Measurements from ENCODE around the gene EID1. TPM values are rescaled to one million over a fixed set of nuclear protein-coding genes. Genes with fewer than 3 reads are reported as not detected.
A peak's percentile ranks its signal among the peaks of the same experiment; 100 is the strongest.

The EID1 gene
- total and polyA plus RNA-seq, 9 of the 15 experiments (the other 6 are each of a cell fraction or from before 2014, with no cell fraction given): 46.5 to 211 (median 143) TPM

DNA sequence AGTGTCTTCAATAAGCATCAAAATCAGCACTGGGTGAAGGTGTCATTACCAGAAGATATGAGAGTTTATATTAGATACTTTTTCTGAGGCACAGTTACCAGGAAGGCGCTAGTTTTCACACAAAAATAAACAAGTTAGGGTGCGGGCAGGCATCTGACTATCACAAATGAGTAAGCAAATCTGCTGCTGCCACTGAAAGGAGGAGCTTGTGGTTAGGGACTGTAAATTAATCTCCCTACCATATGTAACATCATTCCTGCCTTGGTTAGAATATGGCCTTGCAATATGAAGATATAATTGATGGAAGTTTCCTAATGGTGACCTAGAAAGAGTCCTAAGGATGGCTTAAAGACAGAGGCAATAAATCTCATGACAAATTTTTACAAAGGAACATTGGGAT, 19.5 kb upstream of the EID1 start (continued):
- TF ChIP-seq, protein P1, sequence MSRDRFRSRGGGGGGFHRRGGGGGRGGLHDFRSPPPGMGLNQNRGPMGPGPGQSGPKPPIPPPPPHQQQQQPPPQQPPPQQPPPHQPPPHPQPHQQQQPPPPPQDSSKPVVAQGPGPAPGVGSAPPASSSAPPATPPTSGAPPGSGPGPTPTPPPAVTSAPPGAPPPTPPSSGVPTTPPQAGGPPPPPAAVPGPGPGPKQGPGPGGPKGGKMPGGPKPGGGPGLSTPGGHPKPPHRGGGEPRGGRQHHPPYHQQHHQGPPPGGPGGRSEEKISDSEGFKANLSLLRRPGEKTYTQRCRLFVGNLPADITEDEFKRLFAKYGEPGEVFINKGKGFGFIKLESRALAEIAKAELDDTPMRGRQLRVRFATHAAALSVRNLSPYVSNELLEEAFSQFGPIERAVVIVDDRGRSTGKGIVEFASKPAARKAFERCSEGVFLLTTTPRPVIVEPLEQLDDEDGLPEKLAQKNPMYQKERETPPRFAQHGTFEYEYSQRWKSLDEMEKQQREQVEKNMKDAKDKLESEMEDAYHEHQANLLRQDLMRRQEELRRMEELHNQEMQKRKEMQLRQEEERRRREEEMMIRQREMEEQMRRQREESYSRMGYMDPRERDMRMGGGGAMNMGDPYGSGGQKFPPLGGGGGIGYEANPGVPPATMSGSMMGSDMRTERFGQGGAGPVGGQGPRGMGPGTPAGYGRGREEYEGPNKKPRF (IDR thresholded peaks at IDR 0.05; ENCODE audit: low read depth, low read length): no peak
- TF ChIP-seq, protein P2, sequence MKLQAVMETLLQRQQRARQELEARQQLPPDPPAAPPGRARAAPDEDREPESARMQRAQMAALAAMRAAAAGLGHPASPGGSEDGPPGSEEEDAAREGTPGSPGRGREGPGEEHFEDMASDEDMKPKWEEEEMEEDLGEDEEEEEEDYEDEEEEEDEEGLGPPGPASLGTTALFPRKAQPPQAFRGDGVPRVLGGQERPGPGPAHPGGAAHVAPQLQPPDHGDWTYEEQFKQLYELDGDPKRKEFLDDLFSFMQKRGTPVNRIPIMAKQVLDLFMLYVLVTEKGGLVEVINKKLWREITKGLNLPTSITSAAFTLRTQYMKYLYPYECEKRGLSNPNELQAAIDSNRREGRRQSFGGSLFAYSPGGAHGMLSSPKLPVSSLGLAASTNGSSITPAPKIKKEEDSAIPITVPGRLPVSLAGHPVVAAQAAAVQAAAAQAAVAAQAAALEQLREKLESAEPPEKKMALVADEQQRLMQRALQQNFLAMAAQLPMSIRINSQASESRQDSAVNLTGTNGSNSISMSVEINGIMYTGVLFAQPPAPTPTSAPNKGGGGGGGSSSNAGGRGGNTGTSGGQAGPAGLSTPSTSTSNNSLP (IDR thresholded peaks at IDR 0.05; ENCODE audit: borderline replicate concordance, low read depth, low read length): peak; percentile 86
- TF ChIP-seq FOSL1 (tag; conservative IDR thresholded peaks at IDR 0.05): peak; percentile 45; the same call in 1 of the 2 replicates
- no peak for TF ChIP-seq ZNF3 (CRISPR knock-in tag; IDR thresholded peaks at IDR 0.05)
- peak; percentile 91 for TF ChIP-seq MEIS2 (IDR thresholded peaks at IDR 0.05; ENCODE audit: partially characterized antibody)
- no peak for TF ChIP-seq ZNF444 (CRISPR knock-in tag; IDR thresholded peaks at IDR 0.05)
- no peak for TF ChIP-seq NUFIP1 (IDR thresholded peaks at IDR 0.05; ENCODE audit: partially characterized antibody)
- TF ChIP-seq STAT5B (CRISPR knock-in tag; IDR thresholded peaks at IDR 0.05): no peak
- peak; percentile 92 for TF ChIP-seq ZNF316 (IDR thresholded peaks at IDR 0.05)
- TF ChIP-seq SRF (CRISPR knock-in tag; IDR thresholded peaks at IDR 0.05): 0 out of 4 replicates have a peak, but pooled peaks of 1 of the 2 experiments have one; percentile 16
- TF ChIP-seq C11orf30 (IDR thresholded peaks at IDR 0.05; ENCODE audit: low read depth): peak; percentile 94
- TF ChIP-seq IFI16 (CRISPR knock-in tag; IDR thresholded peaks at IDR 0.05): no peak
- TF ChIP-seq, protein P3, sequence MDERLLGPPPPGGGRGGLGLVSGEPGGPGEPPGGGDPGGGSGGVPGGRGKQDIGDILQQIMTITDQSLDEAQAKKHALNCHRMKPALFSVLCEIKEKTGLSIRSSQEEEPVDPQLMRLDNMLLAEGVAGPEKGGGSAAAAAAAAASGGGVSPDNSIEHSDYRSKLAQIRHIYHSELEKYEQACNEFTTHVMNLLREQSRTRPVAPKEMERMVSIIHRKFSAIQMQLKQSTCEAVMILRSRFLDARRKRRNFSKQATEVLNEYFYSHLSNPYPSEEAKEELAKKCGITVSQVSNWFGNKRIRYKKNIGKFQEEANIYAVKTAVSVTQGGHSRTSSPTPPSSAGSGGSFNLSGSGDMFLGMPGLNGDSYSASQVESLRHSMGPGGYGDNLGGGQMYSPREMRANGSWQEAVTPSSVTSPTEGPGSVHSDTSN (CRISPR knock-in tag; IDR thresholded peaks at IDR 0.05; ENCODE audit: low read depth): no peak
- TF ChIP-seq, protein P3 (tag; conservative IDR thresholded peaks at IDR 0.05; ENCODE audit: low read depth): peak; percentile 74
- peak; percentile 78; the same call in 1 of the 2 replicates for TF ChIP-seq ZNF75A (CRISPR knock-in tag; IDR thresholded peaks at IDR 0.05)
- peak; percentile 72 for TF ChIP-seq TEAD4 (IDR thresholded peaks at IDR 0.05; ENCODE audit: low read length)
- TF ChIP-seq TEAD4 (CRISPR knock-in tag; IDR thresholded peaks at IDR 0.05; ENCODE audit: borderline replicate concordance): no peak
- TF ChIP-seq ZNF134 (CRISPR knock-in tag; conservative IDR thresholded peaks at IDR 0.05): no peak
- TF ChIP-seq, protein P4, sequence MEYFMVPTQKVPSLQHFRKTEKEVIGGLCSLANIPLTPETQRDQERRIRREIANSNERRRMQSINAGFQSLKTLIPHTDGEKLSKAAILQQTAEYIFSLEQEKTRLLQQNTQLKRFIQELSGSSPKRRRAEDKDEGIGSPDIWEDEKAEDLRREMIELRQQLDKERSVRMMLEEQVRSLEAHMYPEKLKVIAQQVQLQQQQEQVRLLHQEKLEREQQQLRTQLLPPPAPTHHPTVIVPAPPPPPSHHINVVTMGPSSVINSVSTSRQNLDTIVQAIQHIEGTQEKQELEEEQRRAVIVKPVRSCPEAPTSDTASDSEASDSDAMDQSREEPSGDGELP (CRISPR knock-in tag; IDR thresholded peaks at IDR 0.05; ENCODE audit: borderline replicate concordance): no peak
- no peak for TF ChIP-seq ZNF695 (CRISPR knock-in tag; IDR thresholded peaks at IDR 0.05)
- TF ChIP-seq MEF2D (tag; conservative IDR thresholded peaks at IDR 0.05; ENCODE audit: low read depth): no peak
